ENCODE results near the gene TGFB1.

DNA sequence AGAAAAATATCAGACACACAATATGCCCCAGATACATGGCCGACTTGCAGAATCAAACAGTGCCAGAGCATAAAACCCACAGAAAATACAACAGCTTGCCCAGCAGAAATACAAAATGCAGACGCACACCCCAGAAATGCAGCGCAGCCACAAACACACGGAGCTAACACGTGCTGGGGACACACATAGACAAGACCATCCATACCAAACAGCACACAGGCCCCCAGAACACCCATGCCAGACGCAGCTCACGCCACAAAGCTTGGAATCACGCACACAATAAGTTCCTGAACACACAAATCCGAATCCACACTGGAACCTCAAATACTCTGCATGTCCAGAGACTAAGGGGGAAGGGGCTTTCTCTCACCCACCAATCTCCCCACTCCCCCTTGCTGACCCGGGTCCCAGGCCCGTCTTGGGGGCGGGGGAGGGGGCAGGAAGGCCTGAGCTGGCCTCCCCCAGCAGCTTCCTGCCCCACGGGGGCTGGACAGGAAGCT is 26.6 kb downstream of the TGFB1 start:
- TF ChIP-seq MXI1 (IDR thresholded peaks at IDR 0.05; ENCODE audit: low read depth, low read length), result no peak
- TF ChIP-seq XRCC3 (IDR thresholded peaks at IDR 0.05), result no peak
- TF ChIP-seq POLR2A (conservative IDR thresholded peaks at IDR 0.05), result no peak
- TF ChIP-seq CTCF (IDR thresholded peaks at IDR 0.05 in 2 of 3, conservative IDR thresholded peaks at IDR 0.05 in 1 of 3; ENCODE audit: insufficient read depth in 2 of 3, low read depth in 1 of 3, low read length in 3 of 3), result no peak
- no peak for TF ChIP-seq ELF4 (CRISPR knock-in tag; IDR thresholded peaks at IDR 0.05)
- no peak for TF ChIP-seq NRF1 (conservative IDR thresholded peaks at IDR 0.05 in 1 of 2, IDR thresholded peaks at IDR 0.05 in 1 of 2)
- TF ChIP-seq FOXA1 (IDR thresholded peaks at IDR 0.05; ENCODE audit: borderline replicate concordance), result no peak
- TF ChIP-seq RUNX1 (IDR thresholded peaks at IDR 0.05; ENCODE audit: low read depth), result no peak
